GM21390 (cell line): ENCODE data around the gene APBB1IP.
"Not testable (repeated sequence)": the region's sequence is repeated elsewhere in the genome, so short reads cannot be mapped to it uniquely, and the experiment has no call there.

Experiments used
- ATAC-seq: cut with Tn5 transposase; IDR thresholded peaks from one replicate; pipeline ENCODE4 v1.9.1; 2021; ENCODE audit not compliant: unreplicated experiment

The APBB1IP gene

GRCh38 chr10:26555719-26556368 is 117.7 kb downstream of the APBB1IP start:
- ATAC-seq: no peak

GRCh38 chr10:26556748-26557640 is 118.9 kb downstream of the APBB1IP start:
- peak; percentile 61 for ATAC-seq

GRCh38 chr10:26557641-26558014 is 119.5 kb downstream of the APBB1IP start:
- no peak for ATAC-seq

GRCh38 chr10:26566525-26567350 is 128.6 kb downstream of the APBB1IP start:
- ATAC-seq: no peak

GRCh38 chr10:26567351-26567721 is 129.2 kb downstream of the APBB1IP start:
- no peak for ATAC-seq

GRCh38 chr10:26571655-26572054 is 133.5 kb downstream of the APBB1IP start:
- ATAC-seq: no peak

GRCh38 chr10:26573674-26574073 is 135.5 kb downstream of the APBB1IP start:
- no peak for ATAC-seq

GRCh38 chr10:26574783-26575182 is 136.6 kb downstream of the APBB1IP start:
- peak; percentile 66 for ATAC-seq

GRCh38 chr10:26578371-26578770 is 140.2 kb downstream of the APBB1IP start:
- ATAC-seq: not testable (repeated sequence)

- no peak for ATAC-seq
These were observed 141.3 kb downstream of the APBB1IP start for GRCh38 chr10:26579256-26580063.

- ATAC-seq: no peak
These were observed 148.1 kb downstream of the APBB1IP start for GRCh38 chr10:26586211-26586610.

GRCh38 chr10:26588611-26589010 is 150.5 kb downstream of the APBB1IP start:
- ATAC-seq: no peak

- ATAC-seq: not testable (repeated sequence)
These were observed 151.7 kb downstream of the APBB1IP start for GRCh38 chr10:26589813-26590212.

- no peak for ATAC-seq
These were observed 155.8 kb downstream of the APBB1IP start for GRCh38 chr10:26593896-26594295.

GRCh38 chr10:26603283-26603682 is 165.1 kb downstream of the APBB1IP start:
- not testable (repeated sequence) for ATAC-seq

GRCh38 chr10:26604320-26605093 is 166.4 kb downstream of the APBB1IP start:
- not testable (repeated sequence) for ATAC-seq

GRCh38 chr10:26606389-26606877 is 168.3 kb downstream of the APBB1IP start:
- ATAC-seq: not testable (repeated sequence)

- no peak for ATAC-seq
These were observed 174.2 kb downstream of the APBB1IP start for GRCh38 chr10:26612151-26612915.
